Activated T-cell treated with anti-CD3 and anti-CD28 coated beads, Interleukin-2, amount 50 U/mL, for 48 hours (primary cell): ENCODE measurements around the gene MCRIP1.

Source experiments
- DNase-seq, 2 experiments: peaks; one replicate each; pipeline ENCODE4 v3.0.0-alpha.2; 2020

Gene MCRIP1

DNA sequence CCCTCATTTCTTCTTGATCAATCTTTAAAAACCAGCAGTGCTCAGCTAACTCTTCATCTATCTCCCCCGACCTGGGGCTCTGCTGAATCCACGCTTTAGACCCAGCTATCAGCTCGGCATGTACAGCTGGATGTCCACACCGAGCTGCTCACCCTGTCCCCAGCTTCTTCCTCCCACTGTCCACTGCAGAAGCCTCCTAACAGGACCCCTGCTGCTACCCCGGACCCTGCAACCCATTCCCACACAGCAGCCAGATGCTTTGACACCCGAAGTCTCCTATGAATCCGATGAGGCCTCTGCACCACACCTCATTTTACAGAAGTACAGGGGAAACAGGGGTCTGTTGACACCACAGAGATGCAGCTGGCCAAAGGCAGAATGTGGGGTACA, 15.3 kb downstream of the MCRIP1 start:
- no peak for DNase-seq

DNA sequence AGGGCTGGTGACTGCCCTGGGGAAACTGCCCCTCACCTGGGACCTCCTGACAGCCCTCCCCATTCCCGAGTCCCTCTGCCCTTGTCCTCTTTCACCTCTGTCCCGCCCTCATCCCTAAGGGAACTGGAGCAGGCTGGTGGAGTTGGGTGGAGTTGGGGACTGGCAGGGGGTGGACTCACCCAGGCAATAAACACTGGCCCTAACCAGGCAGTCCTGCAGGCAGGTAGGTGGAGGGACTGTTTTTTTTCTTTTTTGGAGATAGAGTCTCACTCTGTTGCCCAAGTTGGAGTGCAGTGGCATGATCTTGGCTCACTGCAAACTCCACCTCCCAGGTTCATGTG, 17.5 kb downstream of the MCRIP1 start:
- no peak for DNase-seq

- no peak for DNase-seq
Observed at GRCh38 chr17:81814748-81815645, 18.1 kb downstream of the MCRIP1 start.

GRCh38 chr17:81813861-81814683, 19.0 kb downstream of the MCRIP1 start:
- DNase-seq, result no peak

- DNase-seq, result no peak
Observed at GRCh38 chr17:81813371-81813684, 19.8 kb downstream of the MCRIP1 start.

DNA sequence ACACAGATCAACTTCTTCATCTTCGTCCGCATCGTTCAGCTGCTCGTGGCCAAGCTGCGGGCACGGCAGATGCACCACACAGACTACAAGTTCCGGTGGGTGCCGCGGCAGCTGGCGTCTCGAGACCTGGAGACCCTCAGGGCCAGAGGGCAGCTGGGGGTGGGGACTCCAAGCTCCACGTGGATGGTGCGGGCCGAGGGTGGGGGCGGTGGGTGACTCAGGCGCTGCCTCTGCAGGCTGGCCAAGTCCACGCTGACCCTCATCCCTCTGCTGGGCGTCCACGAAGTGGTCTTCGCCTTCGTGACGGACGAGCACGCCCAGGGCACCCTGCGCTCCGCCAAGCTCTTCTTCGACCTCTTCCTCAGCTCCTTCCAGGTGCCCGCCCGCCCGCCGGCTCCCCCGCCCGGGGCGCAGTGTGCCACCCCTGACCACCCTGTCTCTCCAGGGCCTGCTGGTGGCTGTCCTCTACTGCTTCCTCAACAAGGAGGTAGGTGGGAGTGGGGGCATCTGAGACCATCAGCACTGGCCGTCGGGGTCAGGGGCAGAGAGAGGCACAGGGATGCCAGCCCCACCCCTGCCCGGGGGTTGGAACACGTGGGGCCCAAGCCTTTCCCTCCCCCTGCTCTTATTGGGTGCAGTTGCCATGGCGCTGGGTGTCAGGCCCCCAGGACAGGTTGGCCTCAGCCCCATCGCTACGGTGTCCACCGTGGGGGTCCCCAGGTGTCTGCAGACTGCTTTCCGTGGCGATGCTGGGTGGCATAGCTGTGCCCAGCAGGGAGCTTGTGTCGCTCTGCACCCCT, 20.3 kb downstream of the MCRIP1 start:
- no peak for DNase-seq

DNA sequence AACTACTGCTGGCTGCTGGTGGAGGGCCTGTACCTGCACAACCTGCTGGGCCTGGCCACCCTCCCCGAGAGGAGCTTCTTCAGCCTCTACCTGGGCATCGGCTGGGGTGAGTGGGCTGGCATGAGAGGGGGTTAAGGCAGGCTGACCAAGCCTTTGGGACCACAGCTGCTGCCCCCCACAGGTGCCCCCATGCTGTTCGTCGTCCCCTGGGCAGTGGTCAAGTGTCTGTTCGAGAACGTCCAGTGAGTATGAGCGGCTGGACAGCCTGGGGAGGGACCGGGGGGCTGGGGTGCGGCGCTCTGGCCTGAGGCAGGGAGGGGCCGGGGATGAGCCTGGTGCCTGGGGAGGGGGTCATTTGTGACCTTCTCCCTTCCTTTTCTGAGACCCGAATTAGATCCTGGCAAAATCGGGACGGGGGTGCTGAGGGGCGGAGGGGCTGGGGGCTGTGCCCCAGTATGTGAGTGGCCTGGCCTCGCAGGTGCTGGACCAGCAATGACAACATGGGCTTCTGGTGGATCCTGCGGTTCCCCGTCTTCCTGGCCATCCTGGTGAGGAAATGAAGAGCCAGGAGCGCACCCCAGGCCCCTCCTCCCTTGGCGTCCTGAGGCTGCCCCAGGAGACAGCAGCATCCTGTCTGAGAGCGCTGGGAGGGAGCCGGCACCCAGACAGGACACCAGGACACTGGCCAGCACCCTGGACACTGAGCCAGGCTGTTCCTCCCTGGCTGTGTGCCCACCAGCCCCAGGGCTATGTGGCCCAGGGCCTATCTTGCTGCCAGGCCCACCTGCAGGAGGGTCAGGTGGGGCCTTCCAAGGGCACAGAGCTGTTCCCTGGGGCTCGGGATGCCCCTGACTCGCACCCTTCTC, 21.2 kb downstream of the MCRIP1 start:
- no peak for DNase-seq

DNA sequence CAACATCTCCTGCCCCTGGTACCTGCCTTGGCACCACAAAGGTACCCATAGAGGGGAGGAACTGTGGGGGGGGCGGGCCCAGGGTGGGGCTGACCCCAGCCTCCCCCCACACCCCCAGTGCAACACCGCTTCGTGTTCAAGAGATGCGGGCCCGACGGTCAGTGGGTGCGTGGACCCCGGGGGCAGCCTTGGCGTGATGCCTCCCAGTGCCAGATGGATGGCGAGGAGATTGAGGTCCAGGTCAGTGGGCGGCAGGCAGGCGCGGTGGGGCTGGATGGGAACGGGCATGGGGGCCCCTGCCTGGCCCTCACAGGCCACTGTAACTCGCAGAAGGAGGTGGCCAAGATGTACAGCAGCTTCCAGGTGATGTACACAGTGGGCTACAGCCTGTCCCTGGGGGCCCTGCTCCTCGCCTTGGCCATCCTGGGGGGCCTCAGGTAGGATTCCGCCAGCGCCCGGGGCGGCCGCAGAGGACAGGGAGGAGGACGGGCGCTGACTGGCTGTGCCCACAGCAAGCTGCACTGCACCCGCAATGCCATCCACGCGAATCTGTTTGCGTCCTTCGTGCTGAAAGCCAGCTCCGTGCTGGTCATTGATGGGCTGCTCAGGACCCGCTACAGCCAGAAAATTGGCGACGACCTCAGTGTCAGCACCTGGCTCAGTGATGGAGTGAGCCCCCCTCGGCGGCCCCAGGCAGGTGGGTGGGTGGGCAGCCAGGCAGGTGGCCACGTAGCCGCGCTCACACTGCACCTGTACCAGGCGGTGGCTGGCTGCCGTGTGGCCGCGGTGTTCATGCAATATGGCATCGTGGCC, 22.0 kb downstream of the MCRIP1 start:
- no peak for DNase-seq

DNA sequence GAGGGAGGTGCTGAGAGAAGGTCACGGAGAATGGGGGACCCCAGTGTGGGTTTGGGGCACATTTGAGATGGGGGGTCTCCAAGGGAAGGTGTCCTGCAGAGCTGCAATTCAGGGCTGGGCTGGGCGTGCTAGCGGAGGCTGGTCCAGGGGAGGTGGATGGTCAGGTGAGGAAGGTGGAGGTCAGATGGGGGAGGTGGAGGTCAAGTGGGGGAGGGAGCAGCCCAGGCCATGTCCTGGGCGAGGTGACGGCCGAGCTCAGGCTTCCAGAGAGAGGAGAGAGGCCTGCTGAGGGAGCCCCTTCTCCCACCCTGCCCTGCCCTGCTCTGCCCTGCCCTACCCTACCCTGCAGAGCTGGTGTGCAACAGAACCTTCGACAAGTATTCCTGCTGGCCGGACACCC, 22.6 kb downstream of the MCRIP1 start:
- no peak for DNase-seq

GRCh38 chr17:81809556-81809998, 23.5 kb downstream of the MCRIP1 start:
- DNase-seq, result no peak

- no peak for DNase-seq
Observed at GRCh38 chr17:81808778-81809555, 24.1 kb downstream of the MCRIP1 start.

GRCh38 chr17:81807839-81808238, 25.3 kb downstream of the MCRIP1 start:
- no peak for DNase-seq

DNA sequence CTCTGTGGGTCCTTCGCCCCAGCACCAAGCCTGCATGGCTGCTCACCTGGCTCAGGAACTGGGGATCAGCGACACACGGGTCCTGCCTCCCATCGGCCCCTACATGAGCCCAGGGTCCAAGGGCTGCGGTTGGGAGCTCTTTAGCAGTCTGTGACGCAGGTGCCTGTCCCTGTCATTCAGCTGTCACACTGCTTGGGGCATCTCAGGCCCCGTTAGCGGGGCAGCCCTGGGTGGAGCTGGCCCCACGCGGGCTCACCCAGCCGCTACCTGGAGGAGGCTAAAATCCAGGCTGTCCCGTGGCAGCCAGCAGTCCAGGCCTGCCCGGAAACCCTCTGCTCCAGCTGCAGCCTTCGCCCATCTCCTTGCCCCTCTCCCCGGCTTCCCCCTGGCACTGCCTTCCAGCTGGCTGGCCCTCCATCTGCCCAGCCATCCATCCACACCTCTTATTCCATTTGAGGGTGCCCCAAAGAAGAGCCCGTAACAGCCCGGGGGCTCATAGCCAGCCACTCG, 25.8 kb downstream of the MCRIP1 start:
- no peak for DNase-seq

GRCh38 chr17:81806461-81807209, 26.5 kb downstream of the MCRIP1 start:
- DNase-seq, result no peak

DNA sequence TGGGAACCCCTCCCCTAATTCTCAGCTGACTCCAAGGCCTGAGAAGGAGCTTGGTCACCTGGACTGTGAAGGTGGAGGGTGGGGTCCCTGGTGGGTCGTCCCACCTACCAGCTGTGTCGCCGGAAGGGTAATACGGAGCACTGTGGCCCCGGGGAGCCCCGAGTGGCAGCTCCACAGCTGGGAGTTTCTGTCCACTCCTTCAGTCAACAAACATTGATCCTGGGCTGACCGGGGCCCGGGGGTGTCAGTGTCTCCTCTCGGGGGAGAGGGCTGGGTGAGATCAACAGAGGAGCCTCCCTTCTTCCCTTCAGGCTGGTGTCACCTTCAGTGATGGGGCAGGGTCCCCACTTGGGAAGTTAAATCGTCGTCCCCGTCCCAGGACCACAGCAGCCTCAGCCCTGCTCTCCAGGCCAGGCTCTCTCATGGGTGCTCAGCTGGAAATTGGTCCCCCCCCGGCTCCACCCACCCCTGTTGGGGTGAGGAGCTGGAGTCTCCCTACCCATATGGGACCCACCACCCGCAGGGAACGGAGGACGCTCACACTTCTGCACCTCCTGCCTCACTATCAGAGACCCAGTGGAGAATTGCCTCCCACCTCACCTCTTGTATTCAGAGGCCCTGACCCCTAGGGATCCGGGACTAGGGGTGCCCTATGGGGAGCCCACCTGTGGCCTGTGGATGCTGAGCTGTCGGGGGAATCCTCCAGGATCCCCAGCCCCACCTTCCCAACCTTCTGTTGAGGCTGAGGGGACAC, 27.2 kb downstream of the MCRIP1 start:
- DNase-seq, result no peak

DNA sequence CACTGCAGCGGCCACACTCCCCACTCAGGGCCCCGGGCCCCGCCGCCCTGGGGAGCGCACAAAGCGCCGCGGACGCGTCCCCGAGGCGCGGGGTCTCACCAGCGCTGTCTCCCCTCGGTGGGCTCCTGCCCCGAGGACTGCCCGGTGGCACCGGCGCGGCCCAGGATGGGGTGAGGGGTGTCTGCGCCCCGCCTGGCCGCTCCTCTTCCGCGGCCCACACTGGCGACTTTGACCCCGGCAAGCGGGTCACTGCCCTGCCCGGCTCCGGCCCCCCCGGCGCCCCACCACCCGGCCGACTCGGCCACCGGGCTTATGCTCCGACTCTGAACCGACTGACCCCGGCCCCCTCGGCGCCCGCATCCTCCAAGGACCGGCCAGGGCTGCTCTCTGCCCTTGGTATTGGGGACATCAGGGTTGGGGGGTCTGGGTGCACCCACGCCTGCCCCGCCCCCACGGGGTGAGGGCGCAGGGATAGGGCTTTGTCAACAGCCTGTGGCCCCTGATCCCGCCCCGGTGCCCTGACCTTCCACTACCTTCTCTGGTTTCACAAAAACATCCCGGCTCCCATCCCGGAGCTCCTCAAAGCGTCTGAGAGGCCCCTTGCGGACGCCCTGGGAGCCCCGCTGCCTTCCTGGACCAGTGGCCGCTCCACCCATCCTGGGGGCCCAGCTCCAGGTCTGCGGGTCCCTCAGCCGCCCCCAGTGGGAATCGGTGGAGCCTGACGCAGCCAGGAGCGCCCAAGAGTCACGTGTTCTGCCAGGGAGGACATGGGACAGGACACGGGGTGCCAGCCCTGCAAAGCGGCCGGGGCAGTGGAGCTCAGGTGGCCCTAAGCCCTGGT, 28.3 kb downstream of the MCRIP1 start:
- DNase-seq, result no peak

DNA sequence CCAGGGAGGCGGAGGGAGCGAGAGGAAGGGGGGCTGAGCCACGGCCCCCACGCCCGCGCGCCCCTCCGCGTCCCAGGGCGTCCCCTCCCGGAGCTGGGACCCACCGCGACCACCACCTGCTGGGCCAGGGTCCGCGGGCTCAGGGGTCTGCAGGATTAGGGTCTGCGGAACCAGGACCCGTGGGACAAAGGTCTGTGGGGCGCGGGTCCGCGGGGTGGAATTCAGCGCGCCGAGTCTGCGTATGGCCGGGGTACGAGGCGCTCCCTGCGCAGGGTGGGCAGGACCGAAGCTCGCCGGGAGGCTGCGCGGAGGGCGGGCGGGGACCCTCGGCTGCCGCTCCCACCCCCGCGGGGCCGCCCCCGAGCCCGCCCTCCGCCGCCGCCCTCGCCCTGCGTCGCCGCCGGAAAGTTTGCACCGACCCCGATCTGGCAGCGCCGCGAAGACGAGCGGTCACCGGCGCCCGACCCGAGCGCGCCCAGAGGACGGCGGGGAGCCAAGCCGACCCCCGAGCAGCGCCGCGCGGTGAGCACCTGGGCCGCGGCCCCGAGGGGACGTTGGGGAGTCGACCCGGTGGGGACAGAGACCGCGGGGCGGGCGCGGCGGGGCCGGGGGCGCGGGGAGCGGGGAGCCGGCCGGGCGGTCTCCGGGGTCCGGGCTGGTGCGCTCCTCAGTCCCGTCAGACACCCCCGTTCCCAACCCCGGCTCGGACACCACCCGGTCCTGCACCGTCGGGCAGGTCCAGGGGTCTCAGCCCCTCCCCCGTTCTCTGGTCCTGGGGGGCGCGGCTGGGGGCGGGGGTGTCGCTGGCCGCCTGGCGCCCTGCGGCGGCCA, 29.1 kb downstream of the MCRIP1 start, which contains the start of gene GCGR:
TSS of gene GCGR (plus strand) at position 423 of the 831 bp plus-strand sequence. CDS start 4,869 bp downstream, outside the sequence.
- no peak for DNase-seq
